GM12874 (cell line): ENCODE measurements around the gene CCAR1.

Experiments
- CTCF ChIP-seq: IDR thresholded peaks from 2 replicates; pipeline ENCODE4 v1.5.1; 2011; ENCODE audit warnings: low read depth, mild to moderate bottlenecking, control low read depth, low read length, moderate library complexity; ENCODE audit not compliant: insufficient read depth

The CCAR1 gene

DNA sequence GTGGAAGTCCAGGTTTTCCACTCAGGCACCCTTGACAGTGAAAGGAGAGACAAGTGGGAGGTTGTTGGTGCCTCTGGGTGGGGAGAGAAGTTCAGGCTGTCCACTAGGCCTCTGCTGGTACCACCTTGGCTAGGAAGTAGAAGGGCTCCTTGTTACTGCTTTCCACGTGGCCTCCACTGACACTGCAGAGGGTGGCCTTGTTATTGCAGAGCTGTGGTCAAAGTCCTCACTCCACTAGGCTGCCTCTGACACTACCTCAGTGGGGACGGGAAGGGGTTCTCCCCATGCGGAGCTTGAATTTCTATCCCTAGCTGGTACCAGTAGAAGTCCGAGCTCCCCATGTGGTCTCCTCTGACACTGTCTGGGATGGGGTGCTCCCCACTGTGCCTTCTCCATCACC lies 91.4 kb downstream of the CCAR1 start:
- no peak for TF ChIP-seq CTCF

- no peak for TF ChIP-seq CTCF
These were observed 92.5 kb downstream of the CCAR1 start for GRCh38 chr10:68813559-68813958.

DNA sequence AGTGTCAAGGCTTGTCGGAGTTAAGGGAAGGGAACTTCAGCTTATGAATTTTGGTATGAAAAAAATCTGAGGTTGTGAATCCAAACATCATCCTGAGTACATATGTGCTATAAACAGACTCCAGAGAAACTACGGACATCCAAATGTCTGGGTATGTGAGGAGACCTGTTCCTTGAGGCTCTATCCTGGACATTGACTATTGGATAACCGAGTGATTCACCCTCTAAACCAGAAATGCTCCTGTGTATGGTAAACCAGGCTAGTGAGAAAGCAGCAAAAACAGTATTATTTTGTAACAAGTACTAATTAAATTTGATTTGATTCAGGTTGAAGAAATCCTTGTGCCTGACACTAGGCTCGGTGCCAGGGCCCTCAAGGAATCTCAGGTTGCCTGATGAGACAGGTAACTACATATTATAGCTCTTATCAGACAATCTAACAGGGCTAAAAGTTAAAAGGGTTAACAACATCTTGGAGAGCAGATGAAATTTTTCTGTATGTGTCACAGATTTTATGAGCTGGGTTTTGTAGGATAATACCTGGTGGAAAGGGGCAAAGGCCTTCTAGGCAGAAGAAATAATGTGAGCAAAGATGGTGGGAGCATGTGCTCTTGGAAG lies 95.9 kb downstream of the CCAR1 start:
- TF ChIP-seq CTCF: no peak

GRCh38 chr10:68826764-68827591 lies 105.9 kb downstream of the CCAR1 start, which contains the start of gene STOX1:
TSS of gene STOX1 (plus strand) at chr10:68827531. CDS start at chr10:68827624, 93 bp downstream.
- TF ChIP-seq CTCF: no peak

GRCh38 chr10:68828833-68829232 lies 107.8 kb downstream of the CCAR1 start:
- no peak for TF ChIP-seq CTCF

- no peak for TF ChIP-seq CTCF
These were observed 108.5 kb downstream of the CCAR1 start for GRCh38 chr10:68829521-68829920.

GRCh38 chr10:68829952-68830351 lies 108.9 kb downstream of the CCAR1 start:
- TF ChIP-seq CTCF: no peak
